GM18519 (cell line): ENCODE results near the gene TNFSF8.

Experiments used
- ATAC-seq: cut with Tn5 transposase; IDR thresholded peaks from one replicate; pipeline ENCODE4 v1.9.1; 2021; ENCODE audit warnings: mild to moderate bottlenecking, moderate library complexity; ENCODE audit not compliant: unreplicated experiment, low FRiP score

TNFSF8 gene

GRCh38 chr9:114937516-114937915, 7.1 kb upstream of the TNFSF8 start:
- no peak for ATAC-seq

GRCh38 chr9:114936581-114936980, 6.2 kb upstream of the TNFSF8 start:
- no peak for ATAC-seq

- ATAC-seq, result no peak
These were observed 4.7 kb upstream of the TNFSF8 start for GRCh38 chr9:114935119-114935518.

DNA sequence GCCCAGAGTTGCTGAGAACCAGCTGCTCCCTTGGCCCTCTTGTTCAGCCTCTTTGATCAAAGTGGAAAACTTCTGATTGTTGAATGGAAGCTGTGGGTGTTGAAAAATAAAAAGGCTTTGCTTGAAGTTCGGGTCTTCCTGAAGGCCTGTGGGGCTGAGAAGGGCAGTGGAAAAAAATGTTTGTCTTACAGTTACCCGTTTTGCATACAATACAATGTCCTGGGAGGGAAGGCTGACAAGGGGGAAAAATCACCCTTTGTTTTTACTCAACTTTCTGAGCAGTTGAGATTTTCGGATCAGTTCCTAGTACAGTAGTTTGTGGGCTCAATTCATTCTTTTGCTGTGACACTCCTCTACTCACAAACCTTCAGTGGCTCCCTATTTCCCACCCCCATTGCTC, 2.1 kb upstream of the TNFSF8 start:
- ATAC-seq, result no peak

GRCh38 chr9:114931407-114931806, 1.0 kb upstream of the TNFSF8 start:
- ATAC-seq, result no peak

GRCh38 chr9:114929201-114929600, 1.2 kb downstream of the TNFSF8 start:
- no peak for ATAC-seq

DNA sequence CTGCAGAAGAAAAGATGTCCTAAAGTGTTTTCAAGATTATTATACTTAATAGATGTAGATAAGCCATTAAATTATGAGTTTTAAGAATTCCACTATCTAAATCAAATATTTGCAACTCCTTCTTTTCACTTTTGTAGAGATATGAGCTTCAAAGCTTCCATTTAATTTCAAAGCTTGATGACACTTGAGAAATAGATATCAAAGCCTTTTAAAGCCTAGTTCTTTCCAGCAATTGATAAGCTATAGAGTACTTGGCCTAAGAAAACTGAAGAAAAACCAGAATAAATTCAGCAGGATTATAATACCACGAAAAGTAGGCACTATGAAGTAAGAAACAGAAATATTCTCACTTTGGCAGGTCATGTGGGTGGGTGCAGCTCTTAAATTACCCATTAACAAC, 1.7 kb downstream of the TNFSF8 start:
- ATAC-seq, result no peak

DNA sequence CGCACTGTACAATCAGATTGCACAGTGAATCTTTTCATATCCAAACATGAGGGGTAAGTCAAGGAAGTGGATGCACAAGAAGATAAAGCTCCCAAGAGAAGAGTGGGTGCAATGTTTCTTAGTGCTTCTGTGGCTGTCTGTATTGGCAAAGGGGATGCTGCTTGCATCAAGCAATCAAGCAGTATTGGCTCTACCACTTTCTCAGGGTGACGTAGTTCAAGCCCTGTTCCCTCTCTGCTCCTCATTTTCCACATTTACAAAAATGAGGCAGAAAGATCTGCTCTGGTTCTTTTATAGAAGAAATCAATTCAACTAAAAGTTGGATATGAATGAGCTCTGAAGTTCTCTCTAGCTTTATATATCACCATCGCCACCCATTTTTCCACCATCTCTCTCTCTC, 2.3 kb downstream of the TNFSF8 start:
- no peak for ATAC-seq

DNA sequence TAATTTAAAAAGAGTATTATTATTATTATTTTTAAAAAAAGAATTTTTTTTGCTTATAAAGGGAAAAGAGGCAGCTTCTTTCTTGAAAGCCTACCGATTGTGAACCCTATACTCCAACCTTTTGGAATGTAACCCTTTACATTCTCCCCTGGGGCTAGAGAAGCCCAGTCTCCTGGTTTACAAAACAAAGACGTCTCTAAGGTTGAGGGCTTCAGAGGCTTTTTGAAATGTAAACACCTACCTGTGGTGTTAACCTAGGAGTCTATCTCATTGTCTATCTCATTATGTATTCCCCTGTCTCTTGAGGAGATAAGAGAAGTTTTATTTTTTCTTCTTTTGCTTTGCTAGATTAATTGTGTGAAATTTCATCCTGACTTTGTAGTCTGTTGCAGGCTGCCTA, 4.7 kb downstream of the TNFSF8 start:
- ATAC-seq, result no peak

DNA sequence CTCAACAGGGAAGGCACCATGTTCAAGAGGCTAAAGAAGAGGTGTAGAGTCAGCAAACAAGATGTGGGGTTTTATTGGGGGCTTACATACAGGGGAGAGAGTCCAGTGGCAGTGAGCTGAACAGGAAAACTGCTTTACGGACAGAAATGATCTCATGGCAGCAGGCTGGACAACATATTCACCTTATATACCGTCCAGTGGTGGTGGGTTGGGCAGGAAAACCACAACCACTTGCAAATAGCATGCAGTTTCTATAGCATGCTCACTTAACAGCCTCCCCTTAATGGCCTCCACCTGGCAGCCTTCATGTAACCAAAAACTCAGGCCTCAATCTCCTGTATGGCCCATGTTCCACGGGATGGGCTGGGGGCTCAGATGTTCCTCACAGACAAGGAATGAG, 5.4 kb downstream of the TNFSF8 start:
- no peak for ATAC-seq

DNA sequence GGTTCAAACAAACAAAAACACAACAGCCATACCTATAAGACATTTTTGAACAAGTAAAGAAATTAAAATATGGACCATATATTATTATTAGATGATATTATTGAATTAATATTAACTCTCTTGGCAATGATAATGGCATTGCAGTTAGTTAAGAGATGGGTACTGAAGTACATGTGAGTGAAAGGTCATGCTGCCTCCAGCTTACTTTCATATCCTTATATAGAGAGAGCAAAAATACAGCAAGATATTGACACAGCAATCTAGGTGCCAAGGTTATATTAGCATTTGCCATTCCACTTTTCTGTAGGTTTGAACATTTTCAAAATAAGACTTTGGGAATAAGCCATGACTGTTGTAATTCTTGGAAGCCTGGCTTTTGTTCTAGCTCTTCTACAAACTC, 6.1 kb downstream of the TNFSF8 start:
- ATAC-seq, result no peak

DNA sequence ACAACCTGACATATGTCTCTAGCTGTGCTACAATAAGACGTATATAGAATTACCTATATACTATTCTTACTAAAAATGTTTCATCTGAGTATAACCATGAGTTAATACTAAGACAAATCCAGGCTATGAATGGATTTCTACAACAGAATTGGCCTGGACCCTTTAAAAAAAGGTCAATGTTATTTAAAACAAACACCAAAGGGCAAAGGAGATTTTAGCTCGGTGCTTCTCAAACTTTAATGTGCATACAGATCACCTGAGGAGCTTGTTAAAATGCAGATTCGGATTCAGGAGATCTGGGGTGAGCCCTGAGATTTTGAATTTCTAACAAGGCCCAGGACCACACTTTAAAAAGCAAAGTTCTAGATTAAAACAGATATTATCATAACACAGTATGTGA, 6.5 kb downstream of the TNFSF8 start:
- no peak for ATAC-seq

DNA sequence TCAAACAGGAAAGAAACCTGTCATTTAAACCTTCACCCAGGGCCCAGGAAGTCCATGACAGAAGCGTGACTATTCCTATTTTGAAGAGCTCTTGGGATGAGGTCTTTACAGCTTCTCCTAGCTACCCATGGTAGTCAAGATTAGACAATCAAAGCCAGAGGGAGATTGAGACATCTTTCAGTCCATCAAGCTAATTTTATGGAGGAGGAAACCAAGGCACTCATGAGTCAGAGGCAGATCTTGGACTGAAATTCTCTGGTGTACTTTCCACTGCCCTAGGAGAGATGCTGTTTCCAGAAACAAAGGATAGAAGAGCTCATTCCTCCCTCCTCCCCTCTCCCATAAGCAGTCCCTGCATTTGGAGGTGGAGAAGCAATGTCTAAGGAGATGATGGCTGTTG, 9.2 kb downstream of the TNFSF8 start:
- no peak for ATAC-seq

DNA sequence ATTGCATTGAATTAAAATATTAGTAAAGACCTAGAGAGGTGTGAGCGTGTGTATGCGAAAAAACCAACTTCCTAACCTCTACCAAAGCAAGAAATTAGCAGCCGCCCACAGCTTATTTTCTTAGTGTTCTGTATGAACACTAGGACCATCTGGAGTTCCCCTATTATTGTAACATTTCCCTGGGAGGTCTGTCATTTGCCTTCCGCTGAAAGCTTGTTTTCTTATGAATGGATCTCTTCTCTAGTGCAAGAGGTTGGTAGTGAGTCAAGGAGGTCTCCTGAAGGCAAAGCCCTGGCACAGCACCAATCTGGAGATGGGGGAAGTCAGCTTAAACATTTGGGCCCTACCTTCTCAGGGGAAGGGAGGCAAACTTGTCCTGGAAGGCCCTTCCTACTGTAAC, 10.8 kb downstream of the TNFSF8 start:
- ATAC-seq, result no peak

DNA sequence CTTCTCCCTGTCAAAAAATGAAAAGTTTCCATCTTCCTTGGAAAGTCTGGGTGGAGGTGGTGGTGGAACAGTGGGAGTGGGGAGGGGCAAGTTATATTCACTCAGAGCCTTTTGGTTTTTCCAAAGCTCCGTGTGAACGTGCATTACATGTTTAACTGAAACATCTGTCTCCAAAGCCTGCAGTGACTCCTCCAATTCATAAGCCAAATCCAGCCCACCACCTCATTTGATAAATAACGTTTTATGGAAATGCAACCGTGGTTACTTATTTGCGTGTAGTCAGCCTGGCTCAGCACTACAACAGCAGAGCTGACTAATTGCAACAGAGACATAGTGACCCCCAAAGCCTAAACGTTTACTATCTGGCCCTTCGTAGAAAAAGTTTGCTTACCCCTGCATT, 13.9 kb downstream of the TNFSF8 start:
- ATAC-seq, result no peak

- no peak for ATAC-seq
These were observed 16.3 kb downstream of the TNFSF8 start for GRCh38 chr9:114914139-114914538.

DNA sequence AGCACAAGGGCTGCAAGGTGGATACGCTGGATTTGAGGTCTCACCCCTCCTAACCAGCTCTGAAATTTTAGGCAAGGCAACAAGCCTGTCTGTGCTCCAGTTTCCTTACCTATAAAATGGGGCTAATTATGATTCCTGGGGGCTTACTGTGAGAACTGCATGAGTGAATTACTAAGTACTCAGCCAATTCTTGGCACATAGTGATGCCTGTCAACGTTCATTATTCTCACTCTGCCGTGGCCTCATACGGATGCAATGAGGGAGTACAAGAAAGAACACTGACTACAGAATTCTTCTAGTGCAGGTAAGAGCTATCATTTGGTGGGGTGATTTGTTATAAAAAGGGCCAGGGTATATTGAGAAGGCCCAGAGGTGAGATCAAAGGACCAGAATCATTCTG, 16.7 kb downstream of the TNFSF8 start:
- ATAC-seq, result no peak

DNA sequence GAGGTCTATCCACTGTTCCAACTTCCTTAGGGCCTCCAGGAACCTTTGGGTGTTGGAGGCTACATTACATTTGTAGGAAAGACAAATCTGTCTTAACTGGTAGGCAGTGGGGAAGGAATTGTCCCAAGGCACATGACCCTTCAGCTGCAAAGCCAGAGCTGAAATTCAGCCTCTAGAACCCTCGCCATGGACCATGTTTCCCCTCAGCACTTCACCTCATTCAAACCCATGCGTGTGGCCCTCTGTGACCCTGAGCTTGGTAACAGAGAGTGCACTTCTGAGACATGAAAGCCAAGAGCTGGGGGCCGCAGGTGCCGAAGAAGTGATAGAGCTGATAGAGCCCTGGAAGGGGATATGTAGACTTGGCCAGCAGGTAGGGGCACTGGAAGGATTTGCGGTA, 17.2 kb downstream of the TNFSF8 start:
- ATAC-seq, result no peak

DNA sequence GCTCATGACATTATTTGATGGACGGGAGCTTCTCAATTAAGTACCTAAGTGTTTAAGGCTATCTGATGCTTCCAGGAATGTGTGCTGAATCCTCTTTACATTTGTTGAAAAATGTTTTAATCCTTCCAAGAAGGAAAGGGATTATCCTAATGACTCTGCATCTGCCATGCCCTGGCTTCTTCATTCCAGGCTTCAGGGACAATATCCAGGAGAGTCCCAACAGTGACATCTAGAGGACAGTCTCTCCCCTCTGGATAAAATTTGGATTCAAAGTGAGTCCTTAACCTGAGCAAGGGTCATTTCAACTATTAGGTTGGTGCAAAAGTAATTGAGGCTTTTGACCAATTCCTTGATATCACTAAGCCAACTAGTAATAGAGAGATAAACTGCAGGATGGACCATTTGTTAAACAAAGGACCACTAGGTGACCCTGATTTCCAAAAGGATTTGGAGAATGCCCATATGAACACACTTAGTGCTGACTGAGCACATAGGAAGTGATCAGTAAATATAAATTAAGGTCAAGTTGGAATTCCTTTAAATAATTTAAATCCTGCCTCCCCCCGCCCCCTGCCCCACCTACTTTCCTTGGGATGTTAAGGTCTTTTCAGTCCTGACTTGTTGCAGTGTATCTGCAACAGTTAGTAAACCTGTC, 19.1 kb downstream of the TNFSF8 start:
- ATAC-seq, result no peak

- no peak for ATAC-seq
These were observed 19.9 kb downstream of the TNFSF8 start for GRCh38 chr9:114910541-114910940.

DNA sequence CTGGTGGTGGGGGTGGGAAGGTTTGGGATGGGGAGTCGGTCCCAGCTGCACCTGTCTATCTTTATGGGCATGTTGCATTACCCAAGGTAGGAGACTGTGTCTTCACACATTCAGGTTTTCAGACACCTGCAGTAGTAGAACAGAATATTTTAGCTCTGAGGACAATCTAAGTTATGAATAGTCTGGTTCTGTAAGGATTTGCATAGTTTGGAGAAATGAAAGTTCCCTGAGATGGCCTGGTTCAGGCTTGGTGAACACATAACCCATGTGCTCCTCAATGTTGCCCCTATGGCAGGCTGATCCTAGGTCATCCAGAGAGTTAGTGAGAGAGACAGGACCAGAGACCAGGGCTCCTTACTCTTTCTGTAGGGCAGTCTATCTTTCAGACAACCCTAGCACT, 20.7 kb downstream of the TNFSF8 start:
- no peak for ATAC-seq

- no peak for ATAC-seq
These were observed 21.5 kb downstream of the TNFSF8 start for GRCh38 chr9:114908805-114909448.
